ENCODE data around the gene SAMHD1.
"Not testable (repeated sequence)": the region's sequence is repeated elsewhere in the genome, so short reads cannot be mapped to it uniquely, and the experiment has no call there.

DNA sequence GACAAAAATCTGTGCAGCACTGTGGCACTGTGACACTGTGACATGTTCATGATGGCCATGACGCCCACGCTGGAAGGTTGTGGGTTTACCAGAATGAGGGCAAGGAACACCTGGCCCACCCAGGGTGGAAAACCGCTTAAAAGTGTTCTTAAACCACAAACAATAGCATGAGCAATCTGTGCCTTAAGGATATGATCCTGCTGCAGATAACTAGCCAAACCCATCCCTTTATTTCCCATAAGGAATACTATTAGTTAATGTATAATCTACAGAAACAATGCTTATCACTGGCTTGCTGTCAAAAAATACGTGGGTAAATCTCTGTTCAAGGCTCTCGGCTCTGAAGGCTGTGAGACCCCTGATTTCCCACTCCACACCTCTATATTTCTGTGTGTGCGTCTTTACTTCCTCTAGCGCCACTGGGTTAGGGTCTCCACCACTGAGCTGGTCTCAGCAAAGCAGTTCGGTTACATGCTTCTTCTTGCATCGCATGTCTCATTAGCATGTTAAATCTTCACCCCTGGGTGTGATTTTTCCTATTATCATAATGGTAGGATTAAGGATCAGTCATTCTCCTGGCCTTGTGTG is 10.9 kb upstream of the SAMHD1 start:
- not testable (repeated sequence) for TF ChIP-seq EP300 (IDR thresholded peaks at IDR 0.05; ENCODE audit: borderline replicate concordance in 1 of 2, low read depth in 2 of 2, low read length in 2 of 2); JUND (IDR thresholded peaks at IDR 0.05; ENCODE audit: low read length); SP1 (IDR thresholded peaks at IDR 0.05; ENCODE audit: low read depth, low read length); CBX5 (IDR thresholded peaks at IDR 0.05; ENCODE audit: low read depth, low read length); TCF12 (IDR thresholded peaks at IDR 0.05; ENCODE audit: low read depth, low read length); EZH2 (IDR thresholded peaks at IDR 0.05; ENCODE audit: low read depth, low read length, severe bottlenecking); YY1 (IDR thresholded peaks at IDR 0.05; ENCODE audit: low read depth, low read length); CREB1 (IDR thresholded peaks at IDR 0.05); RAD21 (IDR thresholded peaks at IDR 0.05 in 1 of 2, conservative IDR thresholded peaks at IDR 0.05 in 1 of 2; ENCODE audit: low read depth in 2 of 2, low read length in 2 of 2); CHD1 (IDR thresholded peaks at IDR 0.05; ENCODE audit: low read depth, low read length); JUN (IDR thresholded peaks at IDR 0.05; ENCODE audit: low read depth, low read length); MAX (IDR thresholded peaks at IDR 0.05)
- TF ChIP-seq, protein P1, sequence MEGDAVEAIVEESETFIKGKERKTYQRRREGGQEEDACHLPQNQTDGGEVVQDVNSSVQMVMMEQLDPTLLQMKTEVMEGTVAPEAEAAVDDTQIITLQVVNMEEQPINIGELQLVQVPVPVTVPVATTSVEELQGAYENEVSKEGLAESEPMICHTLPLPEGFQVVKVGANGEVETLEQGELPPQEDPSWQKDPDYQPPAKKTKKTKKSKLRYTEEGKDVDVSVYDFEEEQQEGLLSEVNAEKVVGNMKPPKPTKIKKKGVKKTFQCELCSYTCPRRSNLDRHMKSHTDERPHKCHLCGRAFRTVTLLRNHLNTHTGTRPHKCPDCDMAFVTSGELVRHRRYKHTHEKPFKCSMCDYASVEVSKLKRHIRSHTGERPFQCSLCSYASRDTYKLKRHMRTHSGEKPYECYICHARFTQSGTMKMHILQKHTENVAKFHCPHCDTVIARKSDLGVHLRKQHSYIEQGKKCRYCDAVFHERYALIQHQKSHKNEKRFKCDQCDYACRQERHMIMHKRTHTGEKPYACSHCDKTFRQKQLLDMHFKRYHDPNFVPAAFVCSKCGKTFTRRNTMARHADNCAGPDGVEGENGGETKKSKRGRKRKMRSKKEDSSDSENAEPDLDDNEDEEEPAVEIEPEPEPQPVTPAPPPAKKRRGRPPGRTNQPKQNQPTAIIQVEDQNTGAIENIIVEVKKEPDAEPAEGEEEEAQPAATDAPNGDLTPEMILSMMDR (IDR thresholded peaks at IDR 0.05; ENCODE audit: control extremely low read depth in 1 of 3, insufficient read depth in 1 of 3, low read depth in 1 of 3, low read length in 3 of 3), result not testable (repeated sequence)
